Measurements from ENCODE around the gene CDKN2B-AS1. TPM values are rescaled to one million over a fixed set of nuclear protein-coding genes. Genes with fewer than 3 reads are reported as not detected.

CDKN2B-AS1 gene
- total and polyA plus RNA-seq, 2 donors: 0.22 to 2.2 TPM

DNA sequence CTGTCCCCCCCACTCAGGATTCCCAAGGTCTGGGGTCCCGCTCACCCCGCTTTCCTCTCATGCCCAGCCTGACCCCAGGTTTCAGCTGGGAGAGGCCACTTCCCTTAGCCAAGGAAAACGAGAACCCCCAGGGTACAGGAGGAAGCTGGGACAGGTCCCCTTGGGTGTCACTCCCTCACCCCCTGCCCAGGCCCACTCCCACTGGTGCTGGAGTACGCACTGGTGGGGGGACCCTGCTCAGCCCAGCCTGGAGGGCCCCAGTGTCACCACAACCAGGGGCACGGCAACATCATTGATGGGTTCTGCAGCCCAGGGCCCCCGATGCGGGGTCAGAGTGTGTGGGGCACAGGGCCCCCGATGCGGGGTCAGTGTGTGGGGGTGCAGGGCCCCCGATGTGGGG lies 159.5 kb downstream of the CDKN2B-AS1 start:
- no peak for DNase-seq (ENCODE audit: extremely low spot score)
- H3K4me3 ChIP-seq (ENCODE audit: low read depth, low read length): no peak overlapping the region
- H3K36me3 ChIP-seq (ENCODE audit: insufficient read depth): no peaks in the 10 kb centered on the region
- whole genome bisulfite sequencing: 94% methylated on average over 10 of the region's 10 CpGs
- no peaks in the 10 kb centered on the region for H3K4me1 ChIP-seq (ENCODE audit: insufficient read depth)
- no peak overlapping the region for H3K27ac ChIP-seq (ENCODE audit: low read depth)

DNA sequence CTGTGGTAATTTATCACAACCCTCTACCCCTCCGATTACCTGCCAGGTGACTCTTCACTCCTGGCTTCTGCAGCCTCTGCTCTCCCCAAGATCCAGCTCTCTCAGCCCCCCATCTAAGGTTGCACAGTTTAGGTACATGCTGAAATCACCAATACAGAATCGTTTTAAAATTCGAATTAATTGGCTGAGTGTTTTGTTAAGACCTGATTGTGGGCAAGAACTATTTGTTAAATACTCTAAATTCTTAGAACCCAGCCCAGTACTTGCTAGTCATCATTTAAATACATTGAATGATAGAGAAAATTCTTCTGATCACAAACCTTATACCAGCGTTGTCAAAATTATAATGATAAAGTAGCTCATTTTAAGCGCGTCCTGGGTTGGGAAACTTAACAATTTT lies 162.0 kb downstream of the CDKN2B-AS1 start:
- no peak for DNase-seq (ENCODE audit: extremely low spot score)
- 86% methylated on average over 6 of the region's 6 CpGs for WGBS
- H3K27ac ChIP-seq (ENCODE audit: low read depth): no peak overlapping the region
- no peak overlapping the region for H3K4me3 ChIP-seq (ENCODE audit: low read depth, low read length)
- no peaks in the 10 kb centered on the region for H3K36me3 ChIP-seq (ENCODE audit: insufficient read depth)
- no peaks in the 10 kb centered on the region for H3K4me1 ChIP-seq (ENCODE audit: insufficient read depth)

DNA sequence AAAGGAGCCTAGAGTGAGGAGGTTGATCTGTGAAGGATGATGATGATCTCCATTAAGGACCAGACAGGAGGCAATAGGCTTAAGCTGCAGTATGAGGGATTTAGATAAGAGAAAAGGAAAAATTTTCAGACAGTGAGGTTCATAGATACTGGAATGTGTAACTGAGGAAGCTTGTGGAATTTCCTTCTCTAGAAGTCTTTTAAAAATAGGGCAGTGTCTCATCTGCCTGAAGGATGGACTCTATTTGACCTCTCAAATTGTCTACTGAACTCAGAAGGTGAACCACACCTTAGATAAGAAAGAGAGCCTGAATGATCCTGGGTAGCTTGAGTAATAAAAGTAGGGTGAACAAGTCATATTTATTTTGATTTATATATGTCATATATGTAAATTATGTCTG lies 162.7 kb downstream of the CDKN2B-AS1 start:
- no peaks in the 10 kb centered on the region for H3K36me3 ChIP-seq (ENCODE audit: insufficient read depth)
- no peaks in the 10 kb centered on the region for H3K4me1 ChIP-seq (ENCODE audit: insufficient read depth)
- H3K27ac ChIP-seq (ENCODE audit: low read depth): no peak overlapping the region
- no peak for DNase-seq (ENCODE audit: extremely low spot score)
- H3K4me3 ChIP-seq (ENCODE audit: low read depth, low read length): no peak overlapping the region

DNA sequence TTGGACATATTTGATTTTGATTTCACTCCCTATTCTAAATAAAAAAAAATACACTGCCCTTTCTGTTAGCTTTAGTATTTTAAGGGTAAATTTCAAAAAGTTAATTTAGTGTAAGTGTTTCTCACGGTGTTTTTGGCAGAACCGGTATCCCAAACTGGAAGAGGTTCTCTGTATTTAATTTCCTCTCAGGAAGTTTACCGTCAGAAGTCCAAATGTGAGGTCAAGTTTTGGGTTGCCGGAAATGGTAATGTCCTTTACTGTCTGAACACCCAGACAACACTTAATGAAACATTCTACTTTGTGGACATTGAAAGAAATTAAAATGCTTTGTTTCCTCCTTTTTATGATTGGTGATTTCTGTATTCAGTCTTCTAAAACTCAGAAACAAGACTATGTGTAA lies 163.2 kb downstream of the CDKN2B-AS1 start:
- Histone ChIP-seq H3K4me1 (ENCODE audit: insufficient read depth) (no peaks in the 10 kb centered on the region), H3K27ac (ENCODE audit: low read depth) (no peak overlapping the region), H3K36me3 (ENCODE audit: insufficient read depth) (no peaks in the 10 kb centered on the region), H3K4me3 (ENCODE audit: low read depth, low read length) (no peak overlapping the region)
- DNase-seq (ENCODE audit: extremely low spot score): no peak
- WGBS: 52% methylated on average over 4 of the region's 4 CpGs

DNA sequence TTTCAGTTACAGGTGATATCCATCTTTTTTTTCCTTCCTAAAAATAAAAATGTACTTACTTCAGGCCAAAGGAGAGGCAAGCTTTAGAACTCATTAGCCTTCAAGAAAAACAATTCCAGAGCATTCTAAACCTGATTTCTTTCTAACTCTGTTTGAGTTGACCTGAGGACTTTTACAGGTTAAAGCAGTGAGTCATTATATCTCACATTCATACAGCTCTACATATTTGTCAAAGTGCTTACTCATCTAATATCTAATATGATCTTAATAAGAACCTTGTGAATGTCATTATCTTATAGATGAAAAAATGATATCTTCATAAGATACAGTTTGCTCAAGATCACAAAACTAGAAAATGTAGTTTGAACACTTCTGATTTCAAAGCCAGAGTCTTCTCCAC lies 163.7 kb downstream of the CDKN2B-AS1 start:
- no peaks in the 10 kb centered on the region for H3K36me3 ChIP-seq (ENCODE audit: insufficient read depth)
- H3K4me3 ChIP-seq (ENCODE audit: low read depth, low read length): no peak overlapping the region
- H3K4me1 ChIP-seq (ENCODE audit: insufficient read depth): no peaks in the 10 kb centered on the region
- no peak overlapping the region for H3K27ac ChIP-seq (ENCODE audit: low read depth)
- no peak for DNase-seq (ENCODE audit: extremely low spot score)

DNA sequence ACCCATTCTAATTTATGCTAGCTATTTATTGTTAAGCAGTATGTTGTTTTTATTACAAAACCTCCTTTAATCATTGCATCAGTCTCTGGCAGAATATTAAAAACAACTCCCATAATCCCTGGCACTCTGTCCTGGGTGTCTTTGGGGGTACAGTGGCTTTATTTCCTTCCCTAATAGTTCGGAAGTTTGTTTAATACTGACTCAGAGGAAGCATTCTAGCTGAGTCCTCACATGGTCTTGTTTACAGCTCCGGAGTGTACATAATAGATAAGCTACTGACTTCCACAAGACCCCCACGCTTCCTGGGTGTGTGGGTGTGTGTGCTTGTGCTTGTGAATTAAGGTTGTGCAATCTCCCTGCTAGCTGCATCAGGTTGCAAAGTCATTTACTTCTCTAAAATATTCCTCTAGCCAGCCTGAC lies 164.3 kb downstream of the CDKN2B-AS1 start:
- Histone ChIP-seq H3K4me1 (ENCODE audit: insufficient read depth) (no peaks in the 10 kb centered on the region), H3K36me3 (ENCODE audit: insufficient read depth) (no peaks in the 10 kb centered on the region), H3K27ac (ENCODE audit: low read depth) (no peak overlapping the region), H3K4me3 (ENCODE audit: low read depth, low read length) (no peak overlapping the region)
- DNase-seq (ENCODE audit: extremely low spot score): no peak
- 8% methylated on average over 3 of the region's 3 CpGs for WGBS

DNA sequence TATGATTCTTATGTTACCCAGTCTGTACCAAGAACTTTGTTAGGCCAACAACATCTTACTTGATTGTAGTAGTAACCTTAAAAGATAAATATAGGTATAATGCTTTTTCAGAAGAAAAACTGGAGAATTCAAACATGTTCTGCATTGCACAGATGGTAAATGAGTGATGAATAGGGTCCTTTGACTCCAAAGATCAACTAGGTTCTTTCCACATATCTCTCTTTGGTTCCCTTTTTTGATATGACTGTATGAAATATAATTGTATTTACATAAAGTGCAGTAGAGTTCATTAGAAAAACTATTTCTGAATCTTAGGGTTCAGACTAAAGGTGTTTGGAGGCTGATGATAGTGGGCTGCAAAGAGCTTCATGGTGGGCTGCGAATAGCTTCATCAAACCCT lies 165.0 kb downstream of the CDKN2B-AS1 start:
- H3K36me3 ChIP-seq (ENCODE audit: insufficient read depth): no peaks in the 10 kb centered on the region
- no peaks in the 10 kb centered on the region for H3K4me1 ChIP-seq (ENCODE audit: insufficient read depth)
- WGBS: 99% methylated on average over 1 of the region's 1 CpG
- no peak overlapping the region for H3K27ac ChIP-seq (ENCODE audit: low read depth)
- DNase-seq (ENCODE audit: extremely low spot score): no peak
- H3K4me3 ChIP-seq (ENCODE audit: low read depth, low read length): no peak overlapping the region

DNA sequence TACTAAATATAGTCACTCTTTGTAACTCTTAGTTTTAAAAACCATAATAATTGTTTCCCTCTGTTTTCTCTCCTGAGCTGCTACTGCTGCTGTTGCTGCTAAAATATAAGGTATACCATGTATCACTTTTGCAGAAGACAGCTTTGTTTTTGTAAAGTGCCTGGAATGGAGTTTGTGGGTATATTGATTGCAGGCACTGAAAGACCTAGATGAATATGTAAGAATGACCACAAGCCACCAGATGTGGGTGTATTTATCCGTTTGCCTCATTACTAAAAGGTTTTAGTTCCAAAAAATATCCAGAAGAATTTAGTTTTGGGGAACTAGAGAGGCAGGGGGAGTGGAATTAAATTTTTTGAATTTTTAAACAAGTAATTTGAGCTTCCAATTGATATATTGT lies 165.6 kb downstream of the CDKN2B-AS1 start:
- WGBS: 59% methylated on average over 1 of the region's 1 CpG
- no peak for DNase-seq (ENCODE audit: extremely low spot score)
- Histone ChIP-seq H3K4me1 (ENCODE audit: insufficient read depth) (no peaks in the 10 kb centered on the region), H3K36me3 (ENCODE audit: insufficient read depth) (no peaks in the 10 kb centered on the region), H3K4me3 (ENCODE audit: low read depth, low read length) (no peak overlapping the region), H3K27ac (ENCODE audit: low read depth) (no peak overlapping the region)

DNA sequence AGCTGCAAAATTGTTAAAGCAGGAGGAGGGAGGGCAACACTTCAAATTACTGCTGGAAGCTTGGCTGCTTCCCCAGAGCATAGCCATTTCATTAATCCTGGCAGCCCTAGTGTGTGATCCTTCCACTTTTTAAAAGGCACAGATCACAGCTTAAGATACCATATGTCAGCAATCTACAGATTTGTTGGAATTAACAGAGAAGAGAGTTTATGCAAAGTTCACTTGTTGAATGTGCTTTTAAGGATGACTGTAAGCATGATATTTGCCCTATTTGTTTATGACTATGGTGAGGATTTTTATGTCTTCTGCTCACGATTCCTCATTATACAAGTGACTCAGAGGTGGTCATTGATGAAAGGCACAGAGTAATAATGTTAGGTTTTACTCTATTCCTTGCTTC lies 170.6 kb downstream of the CDKN2B-AS1 start:
- no peaks in the 10 kb centered on the region for H3K36me3 ChIP-seq (ENCODE audit: insufficient read depth)
- H3K27ac ChIP-seq (ENCODE audit: low read depth): no peak overlapping the region
- DNase-seq (ENCODE audit: extremely low spot score): no peak
- no peak overlapping the region for H3K4me3 ChIP-seq (ENCODE audit: low read depth, low read length)
- 29% methylated on average over 1 of the region's 1 CpG for WGBS
- H3K4me1 ChIP-seq (ENCODE audit: insufficient read depth): no peaks in the 10 kb centered on the region

DNA sequence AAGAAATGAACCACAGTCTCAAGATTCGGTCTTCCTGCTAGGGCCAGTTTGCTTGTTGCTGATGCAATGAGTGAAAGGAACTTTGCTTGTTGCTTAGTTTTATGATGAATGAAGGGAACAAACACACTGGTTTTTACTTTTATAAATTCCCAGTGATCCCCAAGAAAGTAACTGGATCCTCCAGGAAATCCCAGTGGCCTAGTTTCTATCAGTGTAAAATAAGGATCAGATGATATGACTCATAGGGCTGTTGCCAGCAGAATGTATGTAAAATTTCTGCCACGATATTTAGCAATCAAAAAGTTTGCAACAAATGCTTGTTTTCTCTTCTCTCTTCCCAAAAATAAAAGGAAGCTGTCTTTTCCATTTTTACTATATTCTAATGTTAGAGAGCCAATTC lies 174.7 kb downstream of the CDKN2B-AS1 start:
- no peaks in the 10 kb centered on the region for H3K36me3 ChIP-seq (ENCODE audit: insufficient read depth)
- DNase-seq (ENCODE audit: extremely low spot score): no peak
- 51% methylated on average over 2 of the region's 2 CpGs for WGBS
- no peaks in the 10 kb centered on the region for H3K4me1 ChIP-seq (ENCODE audit: insufficient read depth)
- no peak overlapping the region for H3K4me3 ChIP-seq (ENCODE audit: low read depth, low read length)
- H3K27ac ChIP-seq (ENCODE audit: low read depth): no peak overlapping the region

DNA sequence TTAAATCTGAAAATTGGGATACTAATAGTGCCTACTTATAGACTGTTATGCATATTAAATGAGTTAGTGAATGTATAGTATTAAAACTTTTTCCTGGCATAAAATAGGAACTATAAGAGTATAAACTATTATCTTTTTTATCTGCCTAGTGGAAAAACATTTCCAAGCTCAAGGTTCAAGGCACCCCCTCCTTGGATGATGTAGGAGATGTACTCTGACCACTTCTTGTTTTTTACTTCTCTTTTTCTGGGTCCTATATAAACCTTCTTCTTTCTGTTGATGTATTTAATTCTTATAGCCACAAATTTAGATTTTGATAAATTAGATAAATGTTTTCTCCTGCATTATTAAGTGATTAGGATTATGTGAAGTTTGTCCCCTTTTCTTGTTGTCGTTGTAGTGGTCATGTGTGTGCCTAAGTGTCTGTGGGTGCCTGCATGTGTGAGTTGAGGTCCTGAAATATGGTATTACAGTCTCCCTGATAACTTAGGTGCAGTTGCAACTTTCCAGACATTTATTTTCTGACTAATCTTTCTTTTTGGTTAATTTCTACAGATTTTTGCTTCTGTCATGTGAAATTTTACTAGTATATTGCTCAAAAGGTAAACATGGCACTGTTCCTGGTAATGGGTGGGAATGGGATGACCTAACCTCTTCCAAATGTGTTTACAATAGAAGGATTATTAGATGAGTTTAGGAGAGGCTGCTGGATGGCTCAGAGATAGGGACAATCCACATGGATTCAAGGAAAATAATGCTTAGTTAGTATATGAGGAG lies 175.3 kb downstream of the CDKN2B-AS1 start:
- H3K4me1 ChIP-seq (ENCODE audit: insufficient read depth): no peaks in the 10 kb centered on the region
- no peak for DNase-seq (ENCODE audit: extremely low spot score)
- 30% methylated on average over 1 of the region's 1 CpG for WGBS
- H3K4me3 ChIP-seq (ENCODE audit: low read depth, low read length): no peak overlapping the region
- no peak overlapping the region for H3K27ac ChIP-seq (ENCODE audit: low read depth)
- H3K36me3 ChIP-seq (ENCODE audit: insufficient read depth): no peaks in the 10 kb centered on the region

Small RNAs within 50 kb of the gene (small RNA-seq; reads per million reads assigned to genes)
- gene RF01909 (not detected), gene RF02045 (not detected)

Other genes starting within 250 kb of the CDKN2B-AS1 start
- 35.3 TPM for gene MTAP, start 192.2 kb upstream of the CDKN2B-AS1 start, total RNA-seq
- gene MTAP, start 192.2 kb upstream of the CDKN2B-AS1 start, polyA plus RNA-seq: 15.2 TPM
- gene CDKN2A, start 399 bp upstream of the CDKN2B-AS1 start, total RNA-seq: 0.85 TPM
- 1.3 TPM for gene CDKN2A, start 399 bp upstream of the CDKN2B-AS1 start, polyA plus RNA-seq
- 1.8 TPM for gene CDKN2B, start 14.5 kb downstream of the CDKN2B-AS1 start, total RNA-seq
- 4.2 TPM for gene CDKN2B, start 14.5 kb downstream of the CDKN2B-AS1 start, polyA plus RNA-seq

All from urinary bladder (tissue), 4 donors.